SK-N-SH treated with all-trans-retinoic acid at 6 μM for 48 hours (cell line): ENCODE data around the gene LHFPL3.

Experiments used
- ATAC-seq: fragments of 200-7000 bp; cut with Tn5 transposase; 3 replicates; pipeline ENCODE4 v1.9.1; 2020; ENCODE audit warnings: mild to moderate bottlenecking, moderate library complexity
- ARNTL ChIP-seq: fragments of 450-650 bp; formaldehyde crosslinking; IDR thresholded peaks from 2 replicates; pipeline ENCODE4 v1.5.0; 2020; ENCODE audit warnings: low read depth, mild to moderate bottlenecking, moderate library complexity, borderline replicate concordance
- CREB5 ChIP-seq: fragments of 250-450 bp; sonication (Bioruptor Pico); IDR thresholded peaks from 2 replicates; pipeline ENCODE4 v1.5.1; 2020; ENCODE audit warnings: low read depth, mild to moderate bottlenecking, moderate library complexity
- CSDC2 ChIP-seq: fragments of 250-450 bp; sonication (Bioruptor Pico); IDR thresholded peaks from 2 replicates; pipeline ENCODE4 v1.5.0; 2020; ENCODE audit warnings: mild to moderate bottlenecking, moderate library complexity
- CSRNP3 ChIP-seq: fragments of 250-450 bp; sonication (Bioruptor Pico); IDR thresholded peaks from 2 replicates; pipeline ENCODE4 v1.5.1; 2021; ENCODE audit warnings: mild to moderate bottlenecking, moderate library complexity
- ESRRG ChIP-seq: fragments of 250-450 bp; sonication (Bioruptor Pico); IDR thresholded peaks from 2 replicates; pipeline ENCODE4 v1.6.1; 2021; ENCODE audit warnings: mild to moderate bottlenecking
- GLIS3 ChIP-seq: fragments of 250-450 bp; sonication (Bioruptor Pico); IDR thresholded peaks from 2 replicates; pipeline ENCODE4 v1.5.0; 2020; ENCODE audit warnings: mild to moderate bottlenecking, moderate library complexity
- ISL1 ChIP-seq: fragments of 250-450 bp; sonication (Bioruptor Pico); IDR thresholded peaks from 2 replicates; pipeline ENCODE4 v2.1.2; 2022; ENCODE audit warnings: mild to moderate bottlenecking, moderate library complexity
- OSR1 ChIP-seq: fragments of 250-450 bp; sonication (Bioruptor Pico); IDR thresholded peaks from 2 replicates; pipeline ENCODE4 v1.8.0; 2022; ENCODE audit warnings: moderate library complexity, mild to moderate bottlenecking, inconsistent platforms
- PATZ1 ChIP-seq: fragments of 250-450 bp; sonication (Bioruptor Pico); IDR thresholded peaks from 2 replicates; pipeline ENCODE4 v1.8.0; 2020; ENCODE audit warnings: mild to moderate bottlenecking, moderate library complexity, borderline replicate concordance
- POU6F1 ChIP-seq: fragments of 250-450 bp; sonication (Bioruptor Pico); IDR thresholded peaks from 2 replicates; pipeline ENCODE4 v1.8.0; 2021; ENCODE audit warnings: low read depth, mild to moderate bottlenecking, moderate library complexity, borderline replicate concordance
- RARB ChIP-seq: fragments of 250-450 bp; sonication (Bioruptor Pico); IDR thresholded peaks from 2 replicates; pipeline ENCODE4 v1.8.0; 2021; ENCODE audit warnings: mild to moderate bottlenecking, moderate library complexity
- SNAI2 ChIP-seq: fragments of 250-450 bp; sonication (Bioruptor Pico); IDR thresholded peaks from 2 replicates; pipeline ENCODE4 v1.5.0; 2020; ENCODE audit warnings: mild to moderate bottlenecking, moderate library complexity
- TCF4 ChIP-seq: fragments of 250-450 bp; sonication (Bioruptor Pico); IDR thresholded peaks from 2 replicates; pipeline ENCODE4 v1.8.0; 2021; ENCODE audit warnings: mild to moderate bottlenecking, moderate library complexity, borderline replicate concordance
- TOX ChIP-seq: fragments of 250-450 bp; sonication (Bioruptor Pico); IDR thresholded peaks from 2 replicates; pipeline ENCODE4 v1.8.0; 2021; ENCODE audit warnings: mild to moderate bottlenecking, moderate library complexity, borderline replicate concordance
- TSHZ2 ChIP-seq: fragments of 250-450 bp; sonication (Bioruptor Pico); IDR thresholded peaks from 2 replicates; pipeline ENCODE4 v1.5.0; 2020; ENCODE audit warnings: mild to moderate bottlenecking, moderate library complexity
- ZC3H10 ChIP-seq: fragments of 250-450 bp; sonication (Bioruptor Pico); IDR thresholded peaks from 2 replicates; pipeline ENCODE4 v1.5.1; 2021; ENCODE audit warnings: mild to moderate bottlenecking, moderate library complexity
- ZFP3 ChIP-seq: fragments of 250-450 bp; sonication (Bioruptor Pico); IDR thresholded peaks from 2 replicates; pipeline ENCODE4 v1.5.0; 2020; ENCODE audit warnings: mild to moderate bottlenecking, moderate library complexity
- ZNF70 ChIP-seq: fragments of 450-650 bp; formaldehyde crosslinking; IDR thresholded peaks from 2 replicates; pipeline ENCODE4 v1.5.0; 2020; ENCODE audit warnings: mild to moderate bottlenecking, moderate library complexity
- ZNF8 ChIP-seq: fragments of 450-650 bp; formaldehyde crosslinking; IDR thresholded peaks from 2 replicates; pipeline ENCODE4 v1.5.0; 2020; ENCODE audit warnings: mild to moderate bottlenecking, moderate library complexity

LHFPL3 gene

GRCh38 chr7:104395162-104395561 is 66.8 kb downstream of the LHFPL3 start (continued):
- TF ChIP-seq CREB5 (CRISPR knock-in tag), result no peak
- no peak for TF ChIP-seq CSDC2 (CRISPR knock-in tag)
- TF ChIP-seq POU6F1, result no peak
- TF ChIP-seq TOX, result no peak

- no peak for TF ChIP-seq ISL1 (CRISPR knock-in tag)
- no peak for TF ChIP-seq PATZ1 (CRISPR knock-in tag)
- TF ChIP-seq GLIS3, result no peak
- no peak for TF ChIP-seq ZFP3 (CRISPR knock-in tag)
- no peak for TF ChIP-seq CSRNP3 (CRISPR knock-in tag)
- TF ChIP-seq ZNF70 (CRISPR knock-in tag), result no peak
- no peak for ATAC-seq
Measured at GRCh38 chr7:104397442-104397841, 69.0 kb downstream of the LHFPL3 start.

GRCh38 chr7:104408371-104408770 is 80.0 kb downstream of the LHFPL3 start:
- TF ChIP-seq ARNTL (no peak), ZNF8 (no peak), RARB (CRISPR knock-in tag) (no peak), ESRRG (CRISPR knock-in tag) (no peak), ZNF70 (CRISPR knock-in tag) (no peak), POU6F1 (no peak), GLIS3 (no peak), SNAI2 (CRISPR knock-in tag) (no peak), CSDC2 (CRISPR knock-in tag) (no peak), OSR1 (CRISPR knock-in tag) (no peak), TCF4 (no peak), TOX (no peak), TSHZ2 (CRISPR knock-in tag) (no peak), CREB5 (CRISPR knock-in tag) (no peak), CSRNP3 (CRISPR knock-in tag) (no peak), ZC3H10 (CRISPR knock-in tag) (no peak)
- no peak for ATAC-seq
